Hepatocyte (in vitro differentiated cells): ENCODE data around the gene EEF1A1. TPM values are rescaled to one million over a fixed set of nuclear protein-coding genes. Genes with fewer than 3 reads are reported as not detected.
"Not testable (repeated sequence)": the region's sequence is repeated elsewhere in the genome, so short reads cannot be mapped to it uniquely, and the experiment has no call there.

Experiments used
- DNase-seq: peaks from one replicate; pipeline ENCODE4 v3.0.0-alpha.2; 2016; ENCODE audit warnings: low spot score
- H2AFZ ChIP-seq: fragments of 200-600 bp; sonication (generic); 2 replicates; pipeline ENCODE4 v1.6.0; 2016; ENCODE audit warnings: antibody characterized with exemption, mild to moderate bottlenecking
- H3K27ac ChIP-seq: fragments of 200-600 bp; sonication (generic); 2 replicates; pipeline ENCODE4 v1.5.1; 2016; ENCODE audit warnings: mild to moderate bottlenecking
- H3K27me3 ChIP-seq: fragments of 200-600 bp; sonication (generic); 2 replicates; pipeline ENCODE4 v1.6.1; 2016
- H3K36me3 ChIP-seq: fragments of 200-600 bp; sonication (generic); replicated peaks from 2 replicates; pipeline ENCODE4 v1.5.1; 2016; ENCODE audit warnings: low read depth; ENCODE audit not compliant: insufficient read depth
- H3K4me1 ChIP-seq: fragments of 200-600 bp; sonication (generic); 2 replicates; pipeline ENCODE4 v1.5.1; 2016; ENCODE audit warnings: mild to moderate bottlenecking, moderate library complexity; ENCODE audit not compliant: insufficient read depth
- H3K4me2 ChIP-seq: fragments of 200-600 bp; sonication (generic); 2 replicates; pipeline ENCODE4 v1.6.0; 2016
- H3K4me3 ChIP-seq: fragments of 200-600 bp; sonication (generic); 2 replicates; pipeline ENCODE4 v1.5.1; 2016; ENCODE audit warnings: mild to moderate bottlenecking
- H3K79me2 ChIP-seq: fragments of 200-600 bp; sonication (generic); 2 replicates; pipeline ENCODE4 v1.6.0; 2017; ENCODE audit warnings: mild to moderate bottlenecking
- H3K9me2 ChIP-seq: fragments of 200-600 bp; sonication (generic); replicated peaks from 2 replicates; pipeline ENCODE4 v1.6.0; 2017; ENCODE audit warnings: mild to moderate bottlenecking; ENCODE audit not compliant: insufficient read depth
- H3K9me3 ChIP-seq: fragments of 200-600 bp; sonication (generic); 2 replicates; pipeline ENCODE4 v1.5.1; 2016; ENCODE audit warnings: low read depth, mild to moderate bottlenecking
- H4K20me1 ChIP-seq: fragments of 200-600 bp; sonication (generic); 2 replicates; pipeline ENCODE4 v1.6.0; 2016; ENCODE audit warnings: mild to moderate bottlenecking; ENCODE audit not compliant: insufficient read depth, poor library complexity, severe bottlenecking
- EZH2 ChIP-seq: fragments of 200-600 bp; sonication (generic); IDR thresholded peaks from 2 replicates; pipeline ENCODE4 v1.6.1; 2016; ENCODE audit warnings: antibody characterized with exemption, mild to moderate bottlenecking, borderline replicate concordance
- EZH2phosphoT487 ChIP-seq: fragments of 200-600 bp; sonication (generic); IDR thresholded peaks from one replicate; pipeline ENCODE4 v1.6.1; 2018; ENCODE audit warnings: antibody characterized with exemption, mild to moderate bottlenecking, low read depth, moderate library complexity; ENCODE audit not compliant: unreplicated experiment, severe bottlenecking
- WGBS: methylation state at CpG from one replicate; pipeline ENCODE4 v1.1.6; 2016; ENCODE audit warnings: low lambda C conversion rate; ENCODE audit errors: missing lambda C conversion rate; 5-methylcytosine and 5-hydroxymethylcytosine counted together
- polyA plus RNA-seq: library from polyadenylated mRNA; unstranded; fragments of >200 nt; fragmentation: Nextera tagmentation; extraction: Ambion mirVana; gene quantifications from 2 replicates; pipeline ENCODE4 v1.2.1, GENCODE V29; 2016
- total RNA-seq: library from RNA; depleted of rRNA; stranded (reverse); fragments of >200 nt; gene quantifications from 2 replicates; pipeline ENCODE4 v1.2.3, GENCODE V29; 2014
- TF ChIP-seq, protein P1 (sequence below): fragments of 200-600 bp; sonication (generic); IDR thresholded peaks from 2 replicates; pipeline ENCODE4 v1.5.1; 2016; ENCODE audit warnings: antibody characterized with exemption, mild to moderate bottlenecking; ENCODE audit not compliant: poor library complexity

EEF1A1 gene
- total and polyA plus RNA-seq, 2 experiments from 2014 or later, result 2,627 to 11,226 TPM

DNA sequence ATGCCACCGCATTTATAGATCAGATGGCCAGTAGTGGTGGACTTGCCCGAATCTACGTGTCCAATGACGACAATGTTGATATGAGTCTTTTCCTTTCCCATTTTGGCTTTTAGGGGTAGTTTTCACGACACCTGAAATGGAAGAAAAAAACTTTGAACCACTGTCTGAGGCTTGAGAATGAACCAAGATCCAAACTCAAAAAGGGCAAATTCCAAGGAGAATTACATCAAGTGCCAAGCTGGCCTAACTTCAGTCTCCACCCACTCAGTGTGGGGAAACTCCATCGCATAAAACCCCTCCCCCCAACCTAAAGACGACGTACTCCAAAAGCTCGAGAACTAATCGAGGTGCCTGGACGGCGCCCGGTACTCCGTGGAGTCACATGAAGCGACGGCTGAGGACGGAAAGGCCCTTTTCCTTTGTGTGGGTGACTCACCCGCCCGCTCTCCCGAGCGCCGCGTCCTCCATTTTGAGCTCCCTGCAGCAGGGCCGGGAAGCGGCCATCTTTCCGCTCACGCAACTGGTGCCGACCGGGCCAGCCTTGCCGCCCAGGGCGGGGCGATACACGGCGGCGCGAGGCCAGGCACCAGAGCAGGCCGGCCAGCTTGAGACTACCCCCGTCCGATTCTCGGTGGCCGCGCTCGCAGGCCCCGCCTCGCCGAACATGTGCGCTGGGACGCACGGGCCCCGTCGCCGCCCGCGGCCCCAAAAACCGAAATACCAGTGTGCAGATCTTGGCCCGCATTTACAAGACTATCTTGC, 725 bp downstream of the EEF1A1 start:
- Histone ChIP-seq H3K79me2 (peaks cover 29% of the 10 kb centered on the region), H3K36me3 (no peaks in the 10 kb centered on the region), H3K9me2 (no peaks in the 10 kb centered on the region), H3K4me2 (peak overlapping the region; percentile 77), H4K20me1 (peaks cover 41% of the 10 kb centered on the region), H3K27me3 (no peaks in the 10 kb centered on the region), H3K9me3 (no peaks in the 10 kb centered on the region), H3K27ac (peak overlapping the region; percentile 98), H2AFZ (no peak overlapping the region), H3K4me3 (peak overlapping the region; percentile 58), H3K4me1 (peaks cover 22% of the 10 kb centered on the region)
- DNase-seq, result peak; percentile 85
- TF ChIP-seq, protein P1, sequence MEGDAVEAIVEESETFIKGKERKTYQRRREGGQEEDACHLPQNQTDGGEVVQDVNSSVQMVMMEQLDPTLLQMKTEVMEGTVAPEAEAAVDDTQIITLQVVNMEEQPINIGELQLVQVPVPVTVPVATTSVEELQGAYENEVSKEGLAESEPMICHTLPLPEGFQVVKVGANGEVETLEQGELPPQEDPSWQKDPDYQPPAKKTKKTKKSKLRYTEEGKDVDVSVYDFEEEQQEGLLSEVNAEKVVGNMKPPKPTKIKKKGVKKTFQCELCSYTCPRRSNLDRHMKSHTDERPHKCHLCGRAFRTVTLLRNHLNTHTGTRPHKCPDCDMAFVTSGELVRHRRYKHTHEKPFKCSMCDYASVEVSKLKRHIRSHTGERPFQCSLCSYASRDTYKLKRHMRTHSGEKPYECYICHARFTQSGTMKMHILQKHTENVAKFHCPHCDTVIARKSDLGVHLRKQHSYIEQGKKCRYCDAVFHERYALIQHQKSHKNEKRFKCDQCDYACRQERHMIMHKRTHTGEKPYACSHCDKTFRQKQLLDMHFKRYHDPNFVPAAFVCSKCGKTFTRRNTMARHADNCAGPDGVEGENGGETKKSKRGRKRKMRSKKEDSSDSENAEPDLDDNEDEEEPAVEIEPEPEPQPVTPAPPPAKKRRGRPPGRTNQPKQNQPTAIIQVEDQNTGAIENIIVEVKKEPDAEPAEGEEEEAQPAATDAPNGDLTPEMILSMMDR, result no peak
- no peak for TF ChIP-seq EZH2
- 2% methylated on average over 54 of the region's 56 CpGs for WGBS

GRCh38 chr6:73518982-73519881, 1.6 kb downstream of the EEF1A1 start:
- Histone ChIP-seq H4K20me1 (peaks cover 49% of the 10 kb centered on the region), H3K4me3 (peak overlapping the region; percentile 58), H3K4me2 (peak overlapping the region; percentile 77), H3K79me2 (peaks cover 29% of the 10 kb centered on the region), H3K27ac (peak overlapping the region; percentile 98), H3K4me1 (peaks cover 22% of the 10 kb centered on the region)
- WGBS, result 2% methylated on average over 6 of the region's 8 CpGs
- not testable (repeated sequence) for H3K27me3 ChIP-seq, DNase-seq, H3K9me2 ChIP-seq, H3K9me3 ChIP-seq, H2AFZ ChIP-seq, H3K36me3 ChIP-seq

DNA sequence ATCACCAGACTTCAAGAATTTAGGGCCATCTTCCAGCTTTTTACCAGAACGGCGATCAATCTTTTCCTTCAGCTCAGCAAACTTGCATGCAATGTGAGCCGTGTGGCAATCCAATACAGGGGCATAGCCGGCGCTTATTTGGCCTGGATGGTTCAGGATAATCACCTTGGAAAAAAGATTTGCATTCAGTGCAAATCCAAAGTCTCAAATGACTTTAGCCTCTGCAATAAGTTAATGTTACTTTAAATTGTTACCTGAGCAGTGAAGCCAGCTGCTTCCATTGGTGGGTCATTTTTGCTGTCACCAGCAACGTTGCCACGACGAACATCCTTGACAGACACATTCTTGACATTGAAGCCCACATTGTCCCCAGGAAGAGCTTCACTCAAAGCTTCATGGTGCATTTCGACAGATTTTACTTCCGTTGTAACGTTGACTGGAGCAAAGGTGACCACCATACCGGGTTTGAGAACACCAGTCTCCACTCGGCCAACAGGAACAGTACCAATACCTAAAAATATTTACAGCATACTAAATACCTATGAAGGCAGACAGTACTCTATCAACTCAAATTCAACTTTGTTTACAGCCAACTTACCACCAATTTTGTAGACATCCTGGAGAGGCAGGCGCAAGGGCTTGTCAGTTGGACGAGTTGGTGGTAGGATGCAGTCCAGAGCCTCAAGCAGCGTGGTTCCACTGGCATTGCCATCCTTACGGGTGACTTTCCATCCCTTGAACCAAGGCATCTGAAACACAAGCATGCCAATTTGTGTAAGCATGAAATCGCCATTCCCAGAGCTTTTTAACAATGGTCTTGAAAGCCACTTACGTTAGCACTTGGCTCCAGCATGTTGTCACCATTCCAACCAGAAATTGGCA, 2.5 kb downstream of the EEF1A1 start:
- peaks cover 49% of the 10 kb centered on the region for H4K20me1 ChIP-seq
- peaks cover 29% of the 10 kb centered on the region for H3K79me2 ChIP-seq
- not testable (repeated sequence) for DNase-seq, H3K4me3 ChIP-seq, H3K27me3 ChIP-seq, H3K9me2 ChIP-seq, H3K36me3 ChIP-seq, H2AFZ ChIP-seq, H3K9me3 ChIP-seq
- peaks cover 22% of the 10 kb centered on the region for H3K4me1 ChIP-seq
- peak overlapping the region; percentile 57 for H3K27ac ChIP-seq
- WGBS, result 32% methylated on average over 19 of the region's 19 CpGs
- H3K4me2 ChIP-seq, result peak overlapping the region; percentile 77

DNA sequence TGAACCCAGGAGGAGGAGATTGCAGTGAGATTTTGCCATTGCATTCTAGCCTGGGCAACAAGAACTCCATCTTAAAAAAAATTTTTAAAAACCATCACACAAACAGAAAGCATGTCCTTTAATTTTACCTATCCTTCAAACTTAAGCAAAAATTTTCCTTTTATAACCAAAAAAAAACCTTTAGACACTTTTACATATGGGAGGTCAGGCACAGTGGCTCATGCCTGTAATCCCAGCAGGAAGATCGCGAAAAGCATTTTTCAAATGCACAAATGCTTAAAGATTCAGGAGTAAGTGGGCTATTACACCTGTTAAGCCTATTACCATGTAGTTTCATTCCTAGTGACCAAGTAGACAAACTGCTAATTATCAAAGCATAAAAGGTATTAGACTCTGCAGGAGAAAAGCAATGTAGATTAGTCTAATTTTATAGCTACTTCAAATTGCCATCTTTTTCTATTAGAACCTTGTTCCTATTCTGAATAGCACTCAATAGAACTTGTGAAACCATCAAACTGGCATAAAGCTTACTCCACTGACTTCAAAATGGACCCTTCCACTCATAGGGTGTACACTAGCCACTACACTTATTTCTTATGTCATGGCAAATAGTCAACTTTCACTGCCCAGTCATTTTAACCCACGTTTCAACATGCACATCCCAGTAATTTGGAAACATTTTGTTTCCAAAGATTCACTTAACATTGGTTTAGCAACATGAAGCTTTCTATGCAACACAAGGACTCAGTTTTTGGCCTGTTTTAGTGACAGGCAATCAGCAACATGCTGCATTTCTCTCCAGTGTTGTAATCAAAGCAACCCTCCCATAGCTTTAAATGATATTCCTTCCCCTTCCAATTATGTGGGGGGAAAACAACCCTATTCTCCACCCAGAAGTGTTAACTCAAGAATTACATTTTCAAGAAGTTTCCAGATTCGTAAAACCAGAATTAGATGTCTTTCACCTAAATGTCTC, 4.0 kb downstream of the EEF1A1 start:
- DNase-seq, result no peak
- peak overlapping the region; percentile 72 for H3K27ac ChIP-seq
- no peaks in the 10 kb centered on the region for H3K9me2 ChIP-seq
- H2AFZ ChIP-seq, result no peak overlapping the region
- TF ChIP-seq, protein P1, result no peak
- no peak for TF ChIP-seq EZH2phosphoT487
- no peak for TF ChIP-seq EZH2
- H3K4me3 ChIP-seq, result no peak overlapping the region
- H3K36me3 ChIP-seq, result no peaks in the 10 kb centered on the region
- H4K20me1 ChIP-seq, result peaks cover 49% of the 10 kb centered on the region
- peaks cover 25% of the 10 kb centered on the region for H3K79me2 ChIP-seq
- no peaks in the 10 kb centered on the region for H3K27me3 ChIP-seq
- H3K9me3 ChIP-seq, result no peaks in the 10 kb centered on the region
- peaks cover 13% of the 10 kb centered on the region for H3K4me1 ChIP-seq
- 76% methylated on average over 4 of the region's 4 CpGs for WGBS
- peak overlapping the region; percentile 70 for H3K4me2 ChIP-seq
